ENCODE measurements around the gene MPL. TPM values are rescaled to one million over a fixed set of nuclear protein-coding genes. Genes with fewer than 3 reads are reported as not detected.

MPL gene
- total RNA-seq, 1 experiment from 2014 or later: not detected

- H3K27ac ChIP-seq: no peak overlapping the region
- no peak for DNase-seq
Observed at GRCh38 chr1:43312663-43313515, 24.7 kb upstream of the MPL start.

DNA sequence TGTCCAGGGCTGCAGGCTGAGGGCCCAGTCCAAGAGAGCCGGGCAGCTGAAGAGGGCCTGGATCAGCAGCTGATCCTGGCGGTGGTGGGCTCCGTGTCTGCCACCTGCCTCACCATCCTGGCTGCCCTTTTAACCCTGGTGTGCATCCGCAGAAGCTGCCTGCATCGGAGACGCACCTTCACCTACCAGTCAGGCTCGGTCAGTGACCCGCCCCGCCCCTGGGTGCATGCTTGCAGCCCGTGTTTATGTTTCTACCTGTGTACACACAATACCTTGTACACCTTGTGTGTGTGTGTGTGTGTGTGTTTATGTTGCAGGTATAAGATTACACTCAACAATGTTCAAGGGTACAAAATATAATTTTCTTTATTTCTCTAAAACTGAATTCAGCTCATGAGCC is 23.8 kb upstream of the MPL start:
- no peaks in the 10 kb centered on the region for H3K4me1 ChIP-seq
- no peaks in the 10 kb centered on the region for H3K9me3 ChIP-seq (replicated peaks)

More at GRCh38 chr1:43312663-43313515, 24.7 kb upstream of the MPL start:
- Histone ChIP-seq H3K36me3 (no peaks in the 10 kb centered on the region), H3K27me3 (peaks cover 7% of the 10 kb centered on the region; the same call in 1 of the 2 replicates), H3K9me3 (replicated peaks) (no peaks in the 10 kb centered on the region), H3K4me3 (no peak overlapping the region), H3K4me1 (no peaks in the 10 kb centered on the region)

DNA sequence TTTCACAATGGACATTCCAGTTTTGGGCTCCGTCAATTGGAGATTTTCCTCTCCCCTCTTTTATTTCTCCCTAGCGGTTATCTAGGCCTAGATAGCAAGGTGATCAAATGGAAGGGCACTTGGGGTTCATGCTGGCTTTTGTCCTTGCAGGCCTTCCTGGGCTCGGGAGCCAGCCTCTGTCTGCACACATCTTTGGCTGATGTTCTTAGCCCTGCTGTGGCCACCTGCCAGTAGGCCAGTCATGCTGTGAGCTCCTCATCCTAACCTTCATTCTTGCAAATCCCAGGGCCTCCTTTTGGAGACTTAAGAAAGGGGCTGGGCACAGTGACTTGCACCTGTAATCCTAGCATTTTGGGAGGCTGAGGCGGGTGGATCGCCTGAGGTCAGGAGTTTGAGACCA is 23.4 kb upstream of the MPL start:
- Histone ChIP-seq H3K36me3 (no peaks in the 10 kb centered on the region), H3K4me1 (no peaks in the 10 kb centered on the region), H3K27ac (no peak overlapping the region), H3K4me3 (no peak overlapping the region), H3K9me3 (replicated peaks) (no peaks in the 10 kb centered on the region), H3K27me3 (no peaks in the 10 kb centered on the region)
- no peak for DNase-seq

More for the DNA sequence above, 23.8 kb upstream of the MPL start:
- DNase-seq: no peak
- H3K4me3 ChIP-seq: no peak overlapping the region
- H3K36me3 ChIP-seq: no peaks in the 10 kb centered on the region
- no peak overlapping the region for H3K27ac ChIP-seq
- H3K27me3 ChIP-seq: peaks cover 3% of the 10 kb centered on the region; the same call in 1 of the 2 replicates

GRCh38 chr1:43315481-43315880 is 22.1 kb upstream of the MPL start:
- Histone ChIP-seq H3K27ac (no peak overlapping the region), H3K27me3 (no peaks in the 10 kb centered on the region), H3K4me1 (no peaks in the 10 kb centered on the region), H3K4me3 (no peak overlapping the region), H3K9me3 (replicated peaks) (no peaks in the 10 kb centered on the region), H3K36me3 (no peaks in the 10 kb centered on the region)
- DNase-seq: no peak

GRCh38 chr1:43315963-43316737 is 21.5 kb upstream of the MPL start:
- Histone ChIP-seq H3K27ac (no peak overlapping the region), H3K27me3 (no peaks in the 10 kb centered on the region), H3K36me3 (no peaks in the 10 kb centered on the region), H3K9me3 (replicated peaks) (no peaks in the 10 kb centered on the region), H3K4me1 (no peaks in the 10 kb centered on the region), H3K4me3 (no peak overlapping the region)
- DNase-seq: no peak

- no peaks in the 10 kb centered on the region for H3K4me1 ChIP-seq
- H3K27me3 ChIP-seq: no peaks in the 10 kb centered on the region
- no peaks in the 10 kb centered on the region for H3K9me3 ChIP-seq (replicated peaks)
- no peak for DNase-seq
- H3K27ac ChIP-seq: no peak overlapping the region
- H3K4me3 ChIP-seq: no peak overlapping the region
- no peaks in the 10 kb centered on the region for H3K36me3 ChIP-seq
Observed at GRCh38 chr1:43316738-43317520, 20.7 kb upstream of the MPL start.

DNA sequence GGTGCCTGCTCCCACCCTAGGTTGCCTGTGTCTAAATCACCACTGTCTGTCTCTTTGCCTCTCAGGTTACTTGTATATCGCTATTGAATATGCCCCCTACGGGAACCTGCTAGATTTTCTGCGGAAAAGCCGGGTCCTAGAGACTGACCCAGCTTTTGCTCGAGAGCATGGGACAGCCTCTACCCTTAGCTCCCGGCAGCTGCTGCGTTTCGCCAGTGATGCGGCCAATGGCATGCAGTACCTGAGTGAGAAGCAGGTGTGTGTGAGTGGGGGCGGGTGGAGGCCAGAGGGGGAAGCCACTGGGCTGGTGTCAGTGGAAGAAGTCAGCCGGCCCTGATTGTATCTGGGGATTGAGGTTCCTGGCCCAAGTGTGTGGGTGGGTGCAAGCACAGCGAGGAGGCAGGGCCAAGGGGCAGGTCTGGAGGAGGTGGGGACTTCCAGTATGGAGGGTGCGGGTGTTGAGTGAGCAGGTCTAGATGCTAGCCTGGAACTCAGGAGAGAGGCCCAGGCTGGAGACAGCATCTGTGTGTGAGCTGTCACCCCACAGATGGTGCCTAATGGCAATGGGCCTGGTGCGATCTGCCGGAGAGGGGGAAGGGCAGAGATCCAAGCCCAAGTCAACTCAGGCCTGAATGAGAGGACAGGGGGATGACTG is 19.7 kb upstream of the MPL start:
- no peak for DNase-seq
- Histone ChIP-seq H3K4me1 (no peaks in the 10 kb centered on the region), H3K9me3 (replicated peaks) (no peaks in the 10 kb centered on the region), H3K36me3 (no peaks in the 10 kb centered on the region), H3K4me3 (no peak overlapping the region), H3K27ac (no peak overlapping the region), H3K27me3 (no peaks in the 10 kb centered on the region)

- Histone ChIP-seq H3K4me3 (no peak overlapping the region), H3K27me3 (no peaks in the 10 kb centered on the region), H3K27ac (no peak overlapping the region), H3K36me3 (no peaks in the 10 kb centered on the region), H3K4me1 (no peaks in the 10 kb centered on the region), H3K9me3 (replicated peaks) (no peaks in the 10 kb centered on the region)
- no peak for DNase-seq
Observed at GRCh38 chr1:43318831-43319230, 18.8 kb upstream of the MPL start.

DNA sequence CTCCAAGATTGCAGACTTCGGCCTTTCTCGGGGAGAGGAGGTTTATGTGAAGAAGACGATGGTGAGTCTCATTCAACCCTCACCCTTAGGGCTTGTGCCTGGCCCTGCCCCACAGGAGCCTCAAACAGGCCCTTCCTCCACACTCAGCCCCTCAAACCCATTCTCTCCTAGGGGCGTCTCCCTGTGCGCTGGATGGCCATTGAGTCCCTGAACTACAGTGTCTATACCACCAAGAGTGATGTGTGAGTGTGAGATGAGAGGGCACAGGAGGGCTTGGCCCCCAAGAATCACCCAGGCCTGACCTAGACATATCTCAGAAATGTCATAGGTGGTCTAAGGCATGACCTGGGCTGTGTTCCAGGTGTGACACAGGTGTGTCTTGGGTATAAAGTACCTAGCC is 18.3 kb upstream of the MPL start:
- Histone ChIP-seq H3K36me3 (no peaks in the 10 kb centered on the region), H3K9me3 (replicated peaks) (no peaks in the 10 kb centered on the region)
- no peak for DNase-seq

GRCh38 chr1:43319766-43320165 is 17.9 kb upstream of the MPL start:
- Histone ChIP-seq H3K27me3 (no peaks in the 10 kb centered on the region), H3K36me3 (no peaks in the 10 kb centered on the region), H3K27ac (no peak overlapping the region), H3K9me3 (replicated peaks) (no peaks in the 10 kb centered on the region), H3K4me3 (no peak overlapping the region), H3K4me1 (no peaks in the 10 kb centered on the region)
- DNase-seq: no peak

More for the DNA sequence above, 18.3 kb upstream of the MPL start:
- H3K27ac ChIP-seq: no peak overlapping the region
- no peak overlapping the region for H3K4me3 ChIP-seq
- no peaks in the 10 kb centered on the region for H3K4me1 ChIP-seq
- no peaks in the 10 kb centered on the region for H3K27me3 ChIP-seq

GRCh38 chr1:43321331-43321891 is 16.2 kb upstream of the MPL start:
- H3K4me3 ChIP-seq: no peak overlapping the region
- no peaks in the 10 kb centered on the region for H3K36me3 ChIP-seq
- DNase-seq: no peak
- H3K9me3 ChIP-seq (replicated peaks): no peaks in the 10 kb centered on the region
- H3K27ac ChIP-seq: no peak overlapping the region
- H3K27me3 ChIP-seq: no peaks in the 10 kb centered on the region
- H3K4me1 ChIP-seq: no peaks in the 10 kb centered on the region

DNA sequence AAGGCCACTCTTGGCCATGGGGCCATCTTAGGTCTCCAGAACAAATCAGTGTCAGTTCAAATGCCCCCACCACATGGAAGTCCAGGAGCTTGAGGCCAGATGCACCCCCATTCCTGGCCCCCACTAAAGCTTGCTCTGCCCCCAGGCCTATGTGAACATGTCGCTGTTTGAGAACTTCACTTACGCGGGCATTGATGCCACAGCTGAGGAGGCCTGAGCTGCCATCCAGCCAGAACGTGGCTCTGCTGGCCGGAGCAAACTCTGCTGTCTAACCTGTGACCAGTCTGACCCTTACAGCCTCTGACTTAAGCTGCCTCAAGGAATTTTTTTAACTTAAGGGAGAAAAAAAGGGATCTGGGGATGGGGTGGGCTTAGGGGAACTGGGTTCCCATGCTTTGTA is 15.1 kb upstream of the MPL start:
- H3K9me3 ChIP-seq (replicated peaks): no peaks in the 10 kb centered on the region
- no peak overlapping the region for H3K4me3 ChIP-seq
- H3K4me1 ChIP-seq: no peaks in the 10 kb centered on the region
- no peaks in the 10 kb centered on the region for H3K36me3 ChIP-seq
- no peaks in the 10 kb centered on the region for H3K27me3 ChIP-seq
- H3K27ac ChIP-seq: no peak overlapping the region
- DNase-seq: no peak

- Histone ChIP-seq H3K4me1 (no peaks in the 10 kb centered on the region), H3K27ac (no peak overlapping the region), H3K36me3 (no peaks in the 10 kb centered on the region), H3K4me3 (no peak overlapping the region), H3K9me3 (replicated peaks) (peaks cover 6% of the 10 kb centered on the region; the same call in 1 of the 2 replicates), H3K27me3 (no peaks in the 10 kb centered on the region)
- no peak for DNase-seq
Observed at GRCh38 chr1:43324810-43325209, 12.8 kb upstream of the MPL start.

- Histone ChIP-seq H3K27ac (no peak overlapping the region), H3K4me1 (no peaks in the 10 kb centered on the region), H3K36me3 (no peaks in the 10 kb centered on the region), H3K4me3 (no peak overlapping the region), H3K27me3 (no peaks in the 10 kb centered on the region), H3K9me3 (replicated peaks) (peaks cover 6% of the 10 kb centered on the region; the same call in 1 of the 2 replicates)
- DNase-seq: no peak
Observed at GRCh38 chr1:43325381-43325780, 12.2 kb upstream of the MPL start.

Data from SJCRH30 (cell line).